ENCODE data around the gene GRAMD1A. TPM values are rescaled to one million over a fixed set of nuclear protein-coding genes. Genes with fewer than 3 reads are reported as not detected.
"Not testable (repeated sequence)": the region's sequence is repeated elsewhere in the genome, so short reads cannot be mapped to it uniquely, and the experiment has no call there.

GRAMD1A gene
- polyA plus RNA-seq, 3 donors from 2014 or later, result 6.7 to 19.1 (median 7.8) TPM

GRCh38 chr19:35000647-35001501 is 751 bp downstream of the GRAMD1A start:
- peak; percentile 46 to 57 (median 56) for DNase-seq
- Mint-ChIP-seq H3K4me3 (peak overlapping the region; percentile 91 to 98 (median 94)), H3K27ac (peak overlapping the region; percentile 87 to 99 (median 94)), H3K36me3 (no peaks in the 10 kb centered on the region), H3K27me3 (ENCODE audit: low read depth in 3 of 3) (peaks cover 0 to 14% (median 2%) of the 10 kb centered on the region in 3 donors), H3K4me1 (peaks cover 55 to 63% of the 10 kb centered on the region in 2 donors), H3K9me3 (peaks cover 0 to 1% (median 0%) of the 10 kb centered on the region in 6 donors)

DNA sequence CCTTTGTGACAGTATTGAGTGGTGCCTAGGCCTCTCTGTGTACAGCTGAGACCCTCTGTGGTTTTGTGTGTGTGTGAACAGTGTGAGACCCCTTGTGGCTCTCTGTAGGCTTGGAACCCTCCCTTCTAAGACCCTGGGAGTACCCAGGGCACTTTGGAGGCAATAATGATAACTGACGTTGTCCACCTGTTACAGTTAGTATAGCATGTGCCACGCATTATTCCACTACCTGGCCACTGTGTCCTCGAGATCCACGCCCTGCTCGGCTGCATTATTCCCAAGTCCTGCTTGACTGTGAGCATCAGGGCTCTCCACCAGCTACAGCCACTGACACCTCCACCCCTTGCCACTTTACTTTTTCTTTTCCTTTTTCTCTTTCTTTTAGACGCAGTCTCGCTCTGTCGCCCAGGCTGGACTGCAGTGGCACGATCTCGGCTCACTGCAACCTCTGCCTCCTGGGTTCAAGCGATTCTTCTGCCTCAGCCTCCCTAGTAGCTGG is 2.0 kb downstream of the GRAMD1A start:
- peak overlapping the region; percentile 87 to 99 (median 94) for H3K27ac Mint-ChIP-seq
- H3K4me3 Mint-ChIP-seq, result peak overlapping the region; percentile 91 to 98 (median 94)
- peaks cover 0 to 7% (median 6%) of the 10 kb centered on the region in 3 donors for H3K36me3 Mint-ChIP-seq
- peaks cover 0 to 14% (median 2%) of the 10 kb centered on the region in 3 donors for H3K27me3 Mint-ChIP-seq (ENCODE audit: low read depth in 3 of 3)
- H3K4me1 Mint-ChIP-seq, result peaks cover 57 to 59% of the 10 kb centered on the region in 2 donors
- no peaks in the 10 kb centered on the region for H3K9me3 Mint-ChIP-seq
- no peak for DNase-seq

DNA sequence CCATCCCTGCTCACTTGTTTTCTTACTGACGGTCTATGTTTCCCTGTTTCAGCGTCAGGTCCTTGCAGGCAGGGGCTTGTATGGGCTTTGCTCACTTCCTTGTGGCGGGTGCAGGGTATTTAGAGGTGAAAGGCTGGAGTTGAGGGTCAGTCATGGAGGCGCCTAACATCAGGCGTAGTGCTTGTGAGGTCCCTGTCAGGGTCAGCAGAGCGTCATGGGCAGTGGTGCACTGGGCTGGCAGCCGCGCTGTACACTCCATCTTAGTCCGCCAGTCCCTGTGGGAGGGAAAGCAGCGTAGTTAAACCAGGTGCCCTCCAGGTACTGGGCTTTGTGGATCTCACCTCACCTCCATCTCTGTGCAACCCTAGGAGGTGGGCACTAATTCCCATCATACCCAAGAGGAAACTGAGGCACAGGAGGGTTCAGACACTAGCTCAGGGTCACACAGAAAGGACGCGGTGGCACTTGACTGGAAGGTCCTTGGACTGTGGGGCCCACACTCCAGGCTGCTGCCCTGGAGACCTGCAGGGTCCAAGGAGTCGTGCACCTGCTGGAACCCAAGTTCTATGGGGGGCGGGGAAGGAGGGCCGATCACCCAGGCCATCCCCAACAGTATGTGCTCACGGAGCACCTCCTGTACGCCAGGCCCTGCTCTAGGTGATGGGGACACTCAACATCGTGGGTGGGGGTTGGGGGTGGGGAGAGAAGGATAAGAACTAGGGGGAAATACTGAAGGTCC is 4.6 kb downstream of the GRAMD1A start:
- Mint-ChIP-seq H3K27ac (peak overlapping the region in 3 of 6 donors; percentile 45 to 74 (median 49)), H3K4me1 (peaks cover 39 to 43% of the 10 kb centered on the region in 2 donors), H3K36me3 (peaks cover 0 to 7% (median 6%) of the 10 kb centered on the region in 3 donors), H3K9me3 (no peaks in the 10 kb centered on the region), H3K4me3 (peak overlapping the region in 1 of 5 donors; percentile 44), H3K27me3 (ENCODE audit: low read depth in 3 of 3) (peaks cover 0 to 11% (median 2%) of the 10 kb centered on the region in 3 donors)
- DNase-seq, result no peak

DNA sequence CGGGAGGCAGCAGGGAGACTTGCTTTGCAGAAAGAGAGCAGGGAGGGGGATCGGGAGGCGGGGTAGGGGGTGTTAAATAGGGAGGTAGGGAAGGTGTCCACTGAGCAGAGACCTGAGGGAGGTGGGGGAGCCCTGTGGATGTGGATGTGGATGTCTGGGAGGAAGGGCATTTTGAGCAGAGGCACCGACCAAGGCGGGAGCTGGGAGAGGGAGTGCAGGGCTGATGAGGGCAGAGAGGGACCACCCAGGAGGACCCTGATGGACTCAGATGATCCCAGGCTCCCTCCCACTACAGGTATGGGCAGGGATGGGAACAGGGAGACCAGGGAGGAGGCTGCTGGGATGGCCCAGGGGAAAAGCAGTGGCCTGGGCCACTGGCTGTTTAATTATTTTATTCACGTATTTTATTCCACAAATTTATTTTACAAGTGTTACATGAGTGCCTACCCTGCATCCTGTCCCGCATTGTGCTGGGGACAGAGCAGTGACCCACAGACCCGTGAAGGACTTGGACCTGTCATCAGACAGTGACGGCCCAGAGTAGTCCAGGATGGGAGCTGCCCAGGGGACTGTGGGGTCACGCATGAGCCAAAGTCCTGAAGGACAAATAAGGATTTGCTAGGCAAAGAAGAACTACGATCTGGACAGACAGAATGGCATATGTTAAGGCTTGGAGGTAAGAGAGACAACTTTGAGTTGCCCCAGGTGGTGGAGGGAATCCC is 5.3 kb downstream of the GRAMD1A start:
- no peak for DNase-seq
- Mint-ChIP-seq H3K4me1 (peaks cover 43 to 45% of the 10 kb centered on the region in 2 donors), H3K27me3 (ENCODE audit: low read depth in 3 of 3) (peaks cover 0 to 11% (median 3%) of the 10 kb centered on the region in 3 donors), H3K4me3 (no peak overlapping the region), H3K36me3 (peaks cover 0 to 10% (median 6%) of the 10 kb centered on the region in 3 donors), H3K9me3 (no peaks in the 10 kb centered on the region), H3K27ac (peak overlapping the region in 1 of 6 donors; percentile 39)

DNA sequence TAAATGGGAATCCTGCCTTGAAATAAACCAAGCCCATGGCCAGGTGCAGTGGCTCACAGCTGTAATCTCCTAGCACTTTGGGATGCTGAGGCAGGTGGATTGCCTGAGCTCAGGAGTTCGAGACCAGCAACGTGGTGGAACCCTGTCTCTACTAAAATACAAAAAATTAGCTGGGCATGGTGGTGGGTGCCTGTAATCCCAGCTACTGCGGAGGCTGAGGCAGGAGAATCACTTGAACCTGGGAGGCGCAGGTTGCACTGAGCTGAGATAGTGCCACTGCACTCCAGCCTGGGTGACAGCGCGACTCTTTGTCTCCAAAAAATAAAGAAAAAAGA is 5.9 kb downstream of the GRAMD1A start:
- H3K9me3 Mint-ChIP-seq; H3K27me3 Mint-ChIP-seq (ENCODE audit: low read depth in 3 of 3); H3K4me3 Mint-ChIP-seq; DNase-seq: not testable (repeated sequence)
- Mint-ChIP-seq H3K27ac (peak overlapping the region in 1 of 6 donors; percentile 4), H3K36me3 (peaks cover 0 to 13% (median 6%) of the 10 kb centered on the region in 3 donors), H3K4me1 (peaks cover 45 to 48% of the 10 kb centered on the region in 2 donors)

GRCh38 chr19:35006342-35006998 is 6.3 kb downstream of the GRAMD1A start:
- no peak overlapping the region for H3K4me3 Mint-ChIP-seq
- no peak for DNase-seq
- peaks cover 0 to 18% (median 6%) of the 10 kb centered on the region in 3 donors for H3K36me3 Mint-ChIP-seq
- H3K27ac Mint-ChIP-seq, result no peak overlapping the region
- peaks cover 2 to 7% (median 6%) of the 10 kb centered on the region in 3 donors for H3K27me3 Mint-ChIP-seq (ENCODE audit: low read depth in 3 of 3)
- H3K4me1 Mint-ChIP-seq, result peaks cover 45 to 48% of the 10 kb centered on the region in 2 donors
- no peaks in the 10 kb centered on the region for H3K9me3 Mint-ChIP-seq

GRCh38 chr19:35006999-35007365 is 6.9 kb downstream of the GRAMD1A start:
- Mint-ChIP-seq H3K27me3 (ENCODE audit: low read depth in 3 of 3) (peaks cover 2 to 7% (median 6%) of the 10 kb centered on the region in 3 donors), H3K27ac (peak overlapping the region in 1 of 6 donors; percentile 34), H3K4me1 (peaks cover 45 to 48% of the 10 kb centered on the region in 2 donors), H3K36me3 (peaks cover 0 to 18% (median 6%) of the 10 kb centered on the region in 3 donors), H3K9me3 (no peaks in the 10 kb centered on the region), H3K4me3 (no peak overlapping the region)
- no peak for DNase-seq

- H3K36me3 Mint-ChIP-seq, result peaks cover 0 to 18% (median 6%) of the 10 kb centered on the region in 3 donors
- H3K4me3 Mint-ChIP-seq; DNase-seq; H3K27me3 Mint-ChIP-seq (ENCODE audit: low read depth in 3 of 3); H3K9me3 Mint-ChIP-seq: not testable (repeated sequence)
- peaks cover 45 to 48% of the 10 kb centered on the region in 2 donors for H3K4me1 Mint-ChIP-seq
- H3K27ac Mint-ChIP-seq, result peak overlapping the region in 1 of 6 donors; percentile 34
Observed at GRCh38 chr19:35007427-35007826, 7.3 kb downstream of the GRAMD1A start.

DNA sequence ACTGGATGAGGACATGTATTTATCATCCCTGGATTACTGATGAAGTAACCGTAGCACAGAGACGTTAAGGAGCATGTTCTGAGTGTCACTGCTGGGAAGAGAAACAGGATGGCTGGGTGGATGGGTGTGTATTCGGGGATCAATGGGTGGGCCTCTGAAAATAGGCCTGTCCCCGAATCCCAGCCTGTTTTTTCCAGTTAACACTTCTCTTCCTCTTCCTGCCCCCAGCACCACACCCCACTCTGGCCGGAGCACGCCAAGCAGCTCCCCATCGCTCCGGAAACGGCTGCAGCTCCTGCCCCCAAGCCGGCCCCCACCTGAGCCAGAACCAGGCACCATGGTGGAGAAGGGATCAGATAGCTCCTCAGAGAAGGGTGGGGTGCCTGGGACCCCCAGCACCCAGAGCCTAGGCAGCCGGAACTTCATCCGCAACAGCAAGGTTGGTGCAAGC is 8.8 kb downstream of the GRAMD1A start:
- H3K27ac Mint-ChIP-seq, result no peak overlapping the region
- H3K36me3 Mint-ChIP-seq, result peaks cover 0 to 18% (median 6%) of the 10 kb centered on the region in 3 donors
- no peaks in the 10 kb centered on the region for H3K9me3 Mint-ChIP-seq
- H3K4me3 Mint-ChIP-seq, result peak overlapping the region in 1 of 5 donors; percentile 35
- H3K27me3 Mint-ChIP-seq (ENCODE audit: low read depth in 3 of 3), result peaks cover 5 to 8% (median 5%) of the 10 kb centered on the region in 3 donors
- H3K4me1 Mint-ChIP-seq, result peaks cover 45 to 48% of the 10 kb centered on the region in 2 donors
- DNase-seq, result no peak

DNA sequence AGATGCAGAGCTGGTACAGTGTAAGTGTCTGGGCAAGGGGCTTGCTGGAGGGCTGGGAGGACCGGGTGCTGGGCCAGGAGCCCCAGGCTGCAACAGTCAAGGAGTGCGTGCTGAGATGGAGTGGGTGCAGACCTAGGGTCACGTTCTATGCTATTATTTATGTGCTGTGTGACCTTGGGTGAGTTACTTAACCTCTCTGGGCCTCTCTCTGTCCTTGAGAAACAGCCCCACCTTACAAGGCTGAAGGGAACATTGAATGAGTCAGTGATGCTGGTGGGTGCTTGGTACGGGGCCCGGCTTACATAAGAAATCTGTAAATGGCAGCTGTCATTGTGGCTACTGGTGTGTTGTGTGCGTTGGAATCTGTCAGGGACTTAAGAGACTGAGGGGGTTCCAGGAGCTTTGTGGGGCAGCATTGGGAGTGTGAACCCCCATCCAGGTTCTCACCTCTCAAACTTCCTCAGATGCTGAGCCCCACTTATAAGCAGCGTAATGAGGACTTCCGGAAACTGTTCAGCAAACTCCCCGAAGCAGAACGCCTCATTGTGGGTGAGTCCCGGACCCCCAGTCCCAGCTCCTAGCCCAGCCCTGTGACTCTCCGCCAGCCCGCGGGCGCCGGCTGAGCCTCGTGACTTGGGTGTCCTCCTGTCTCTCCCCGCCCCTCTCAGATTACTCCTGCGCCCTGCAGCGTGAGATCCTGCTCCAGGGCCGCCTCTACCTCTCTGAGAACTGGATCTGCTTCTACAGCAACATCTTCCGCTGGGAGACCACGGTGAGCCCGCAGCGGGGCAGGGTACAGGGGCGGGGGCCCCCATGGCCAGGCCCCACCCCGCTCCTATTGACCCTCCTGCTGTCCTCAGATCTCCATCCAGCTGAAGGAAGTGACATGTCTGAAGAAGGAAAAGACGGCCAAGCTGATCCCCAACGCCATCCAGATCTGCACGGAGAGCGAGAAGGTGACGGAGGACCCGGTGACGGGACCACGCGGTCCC is 9.6 kb downstream of the GRAMD1A start:
- peak overlapping the region in 2 of 6 donors; percentile 46 to 53 for H3K27ac Mint-ChIP-seq
- peaks cover 0 to 23% (median 6%) of the 10 kb centered on the region in 3 donors for H3K36me3 Mint-ChIP-seq
- peaks cover 5 to 11% (median 10%) of the 10 kb centered on the region in 3 donors for H3K27me3 Mint-ChIP-seq (ENCODE audit: low read depth in 3 of 3)
- H3K9me3 Mint-ChIP-seq, result no peaks in the 10 kb centered on the region
- peaks cover 52% of the 10 kb centered on the region in 2 donors for H3K4me1 Mint-ChIP-seq
- peak overlapping the region in 2 of 5 donors; percentile 14 to 44 for H3K4me3 Mint-ChIP-seq
- no peak for DNase-seq

- Mint-ChIP-seq H3K27ac (peak overlapping the region; percentile 76 to 96 (median 88)), H3K9me3 (no peaks in the 10 kb centered on the region), H3K36me3 (peaks cover 0 to 32% (median 11%) of the 10 kb centered on the region in 3 donors), H3K27me3 (ENCODE audit: low read depth in 3 of 3) (peaks cover 5 to 11% (median 10%) of the 10 kb centered on the region in 3 donors), H3K4me1 (peaks cover 55 to 59% of the 10 kb centered on the region in 2 donors), H3K4me3 (peak overlapping the region; percentile 35 to 80 (median 72))
- peak; percentile 53 to 65 (median 58) for DNase-seq
Observed at GRCh38 chr19:35011091-35011689, 11.1 kb downstream of the GRAMD1A start.
